HepG2 (cell line): ENCODE measurements around the gene PTGDS. TPM values are rescaled to one million over a fixed set of nuclear protein-coding genes. Genes with fewer than 3 reads are reported as not detected.

Source experiments
- BATF2 ChIP-seq: sonication (generic); formaldehyde crosslinking; IDR thresholded peaks from 2 replicates; pipeline ENCODE4 v1.8.0; 2022; ENCODE audit warnings: mild to moderate bottlenecking, missing genetic modification reagents, moderate library complexity
- E2F5 ChIP-seq: sonication (generic); formaldehyde crosslinking; conservative IDR thresholded peaks from 2 replicates; pipeline ENCODE4 v1.4.0; 2020; ENCODE audit warnings: missing genetic modification reagents
- HES4 ChIP-seq: sonication (generic); formaldehyde crosslinking; IDR thresholded peaks from 2 replicates; pipeline ENCODE4 v1.9.0; 2021; ENCODE audit warnings: mild to moderate bottlenecking, missing genetic modification reagents, borderline replicate concordance
- IKZF4 ChIP-seq: sonication (generic); formaldehyde crosslinking; IDR thresholded peaks from 2 replicates; pipeline ENCODE4 v1.5.1; 2020; ENCODE audit warnings: borderline replicate concordance, mild to moderate bottlenecking, low read depth, missing genetic modification reagents; ENCODE audit errors: not compliant biosample characterization
- MZF1 ChIP-seq: sonication (generic); formaldehyde crosslinking; IDR thresholded peaks from 2 replicates; pipeline ENCODE4 v1.8.1; 2023; ENCODE audit warnings: mild to moderate bottlenecking, missing genetic modification reagents, borderline replicate concordance
- SMAD1 ChIP-seq: sonication (generic); formaldehyde crosslinking; IDR thresholded peaks from 2 replicates; pipeline ENCODE4 v1.4.0; 2020; ENCODE audit warnings: missing genetic modification reagents, low read depth, mild to moderate bottlenecking, borderline replicate concordance
- SMARCC2 ChIP-seq: fragments of 450-650 bp; IDR thresholded peaks from 2 replicates; pipeline ENCODE4 v1.6.1; 2017; ENCODE audit warnings: antibody characterized with exemption, mild to moderate bottlenecking
- ZBTB37 ChIP-seq: sonication (generic); formaldehyde crosslinking; IDR thresholded peaks from 2 replicates; pipeline ENCODE4 v1.4.0; 2020; ENCODE audit warnings: mild to moderate bottlenecking, missing genetic modification reagents
- ZBTB4 ChIP-seq: sonication (generic); formaldehyde crosslinking; IDR thresholded peaks from 2 replicates; pipeline ENCODE4 v1.4.0; 2020; ENCODE audit warnings: missing genetic modification reagents, mild to moderate bottlenecking, borderline replicate concordance
- ZNF124 ChIP-seq: sonication (generic); formaldehyde crosslinking; IDR thresholded peaks from 2 replicates; pipeline ENCODE4 v1.4.0; 2020; ENCODE audit warnings: missing genetic modification reagents
- ZNF230 ChIP-seq: sonication (generic); formaldehyde crosslinking; IDR thresholded peaks from 2 replicates; pipeline ENCODE4 v1.4.0; 2020; ENCODE audit warnings: mild to moderate bottlenecking, missing genetic modification reagents
- ZNF296 ChIP-seq: sonication (generic); formaldehyde crosslinking; conservative IDR thresholded peaks from 2 replicates; pipeline ENCODE4 v1.5.0; 2020; ENCODE audit warnings: mild to moderate bottlenecking, missing genetic modification reagents
- ZNF431 ChIP-seq: sonication (generic); formaldehyde crosslinking; IDR thresholded peaks from 2 replicates; pipeline ENCODE4 v1.9.0; 2022; ENCODE audit warnings: missing genetic modification reagents, low read depth, mild to moderate bottlenecking, borderline replicate concordance
- ZNF687 ChIP-seq: sonication (generic); formaldehyde crosslinking; IDR thresholded peaks from 2 replicates; pipeline ENCODE4 v1.5.1; 2020; ENCODE audit warnings: mild to moderate bottlenecking, missing genetic modification reagents, moderate library complexity
- polyA plus RNA-seq, 8 experiments: library from polyadenylated mRNA; depleted of rRNA in 3 of 8; stranded (reverse) in 7 of 8; unstranded in 1 of 8; fragments of >200 nt; fragmentation: Illumina TruSeq in 4 of 8; extraction: Trizol in 4 of 8; gene quantifications; 2 replicates each; pipeline versions ENCODE4 v1.2.1 to v1.2.3, GENCODE V29; 2011 to 2016; ENCODE audit warnings: low read depth in 4 of 8, missing spikeins in 1 of 8, mixed read lengths in 1 of 8; ENCODE audit not compliant: insufficient read depth in 1 of 8
- total RNA-seq, 5 experiments: library from RNA; depleted of rRNA; stranded (reverse); fragments of >200 nt; fragmentation: Illumina TruSeq; extraction: Trizol; gene quantifications; 2 replicates each; pipeline ENCODE4 v1.2.3, GENCODE V29; 2016; ENCODE audit warnings: low read depth in 1 of 5

The PTGDS gene
- total and polyA plus RNA-seq, 2 of the 13 experiments (the other 11 are each of a cell fraction or from before 2014, with no cell fraction given), result 0.33 to 0.50 TPM

- no peak for TF ChIP-seq ZBTB37
- no peak for TF ChIP-seq HES4
- TF ChIP-seq ZNF431 (CRISPR knock-in tag), result no peak
- 0 out of 2 replicates have a peak, but pooled peaks have one; percentile 50 for TF ChIP-seq ZBTB4 (CRISPR knock-in tag)
- no peak for TF ChIP-seq IKZF4 (CRISPR knock-in tag)
- no peak for TF ChIP-seq MZF1 (CRISPR knock-in tag)
- TF ChIP-seq E2F5 (CRISPR knock-in tag), result no peak
- no peak for TF ChIP-seq ZNF296 (CRISPR knock-in tag)
- 0 out of 2 replicates have a peak, but pooled peaks have one; percentile 51 for TF ChIP-seq SMAD1 (CRISPR knock-in tag)
- TF ChIP-seq ZNF687, result peak; percentile 48; the same call in 1 of the 2 replicates
- TF ChIP-seq SMARCC2, result no peak
- TF ChIP-seq BATF2 (CRISPR knock-in tag), result 0 out of 2 replicates have a peak, but pooled peaks have one; percentile 6
- no peak for TF ChIP-seq ZNF230
- TF ChIP-seq ZNF124, result no peak
Observed at GRCh38 chr9:136946228-136947027, 30.9 kb upstream of the PTGDS start (continued).
